Spinal cord (tissue), 10 donors: Measurements from ENCODE around the gene MYLK3. TPM values are rescaled to one million over a fixed set of nuclear protein-coding genes. Genes with fewer than 3 reads are reported as not detected.

Experiments
- DNase-seq, 6 donors: peaks; one replicate each; pipeline versions ENCODE4 v3.0.0 to v3.0.0-alpha.2; 2013 to 2015; ENCODE audit warnings: low spot score in 6 of 6, low read depth in 4 of 6
- H3K27ac ChIP-seq: one replicate; pipeline ENCODE4 v1.5.1; 2013; ENCODE audit warnings: low read depth, low read length, control low read depth
- H3K27me3 ChIP-seq: one replicate; pipeline ENCODE4 v1.6.1; 2013; ENCODE audit warnings: low read length; ENCODE audit not compliant: control insufficient read depth, insufficient read depth
- H3K36me3 ChIP-seq: one replicate; pipeline ENCODE4 v1.6.1; 2013; ENCODE audit warnings: low read length; ENCODE audit not compliant: control insufficient read depth, insufficient read depth
- H3K4me1 ChIP-seq: one replicate; pipeline ENCODE4 v1.6.1; 2013; ENCODE audit warnings: low read length; ENCODE audit not compliant: control insufficient read depth, insufficient read depth
- H3K4me3 ChIP-seq: one replicate; pipeline ENCODE4 v1.5.1; 2013; ENCODE audit warnings: low read depth, low read length, control low read depth
- H3K9me3 ChIP-seq: one replicate; pipeline ENCODE4 v1.6.1; 2013; ENCODE audit warnings: low read length; ENCODE audit not compliant: control insufficient read depth, insufficient read depth
- WGBS: methylation state at CpG from one replicate; pipeline ENCODE4 v1.1.5; 2013; ENCODE audit warnings: missing lambda C conversion rate; ENCODE audit not compliant: insufficient coverage; 5-methylcytosine and 5-hydroxymethylcytosine counted together
- polyA plus RNA-seq, 2 donors: library from polyadenylated mRNA; unstranded; fragments of 120-200 nt; gene quantifications; one replicate each; pipeline ENCODE4 v1.2.1, GENCODE V29; 2013; ENCODE audit not compliant: insufficient read length in 2 of 2
- total RNA-seq, 2 donors: library from RNA; depleted of rRNA in 1 of 2; stranded (reverse); fragments of 120-200 nt in 1 of 2; fragments of >200 nt in 1 of 2; gene quantifications; one replicate each; pipeline versions ENCODE4 v1.2.3 to v1.2.4, GENCODE V29; 2013 to 2014
- donor health status: healthy.

The MYLK3 gene
- total and polyA plus RNA-seq, 4 donors, result 4.0 to 7.3 (median 6.5) TPM

DNA sequence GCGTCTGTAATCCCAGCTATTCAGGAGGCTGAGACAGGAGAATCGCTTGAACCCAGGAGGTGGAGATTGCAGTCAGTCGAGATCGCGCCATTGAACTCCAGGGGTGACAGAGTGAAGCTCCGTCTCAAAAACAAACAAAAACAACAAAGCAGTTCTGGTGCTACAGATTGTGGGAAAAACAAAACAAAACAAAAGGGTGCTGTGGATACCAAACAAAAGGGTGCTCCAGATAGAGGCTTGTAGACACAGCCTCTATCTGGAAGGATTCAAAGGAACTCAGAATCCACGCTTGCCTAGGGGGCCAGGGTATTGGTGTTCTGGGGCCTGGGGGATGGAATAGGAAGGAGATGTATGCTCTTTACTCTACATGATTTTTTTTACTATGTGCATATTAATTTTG is 2.5 kb downstream of the MYLK3 start:
- H3K4me3 ChIP-seq, result no peak overlapping the region
- H3K27me3 ChIP-seq, result no peaks in the 10 kb centered on the region
- H3K4me1 ChIP-seq, result peaks cover 19% of the 10 kb centered on the region
- WGBS, result 20% methylated on average over 1 of the region's 7 CpGs
- no peak for DNase-seq
- no peak overlapping the region for H3K27ac ChIP-seq
- peaks cover 3% of the 10 kb centered on the region for H3K36me3 ChIP-seq
- no peaks in the 10 kb centered on the region for H3K9me3 ChIP-seq

DNA sequence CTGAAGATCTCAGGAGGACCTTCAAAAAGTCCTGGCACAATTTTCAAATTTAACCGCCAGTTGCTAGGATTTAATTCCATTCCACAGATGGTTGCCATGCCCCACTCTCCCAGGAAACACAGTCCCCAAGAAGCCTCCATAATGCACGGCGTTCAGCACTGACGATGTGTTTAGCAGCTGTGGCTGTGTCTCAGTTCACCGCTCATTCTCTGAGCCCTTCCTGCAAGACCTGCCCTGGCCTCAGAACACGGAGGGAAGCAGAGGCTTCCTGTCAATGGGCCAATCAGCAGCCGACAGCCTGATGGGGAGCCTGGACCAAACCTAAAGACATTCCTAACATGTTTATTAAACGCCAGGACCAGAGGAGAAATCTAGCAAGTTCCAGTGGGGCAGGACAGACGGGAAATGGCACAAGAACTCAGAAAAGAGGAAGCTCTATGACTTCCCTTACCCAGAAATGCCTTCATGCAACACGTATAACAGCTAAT is 4.9 kb downstream of the MYLK3 start:
- H3K27me3 ChIP-seq, result no peaks in the 10 kb centered on the region
- peak in 2 of 6 donors; percentile 47 to 54 for DNase-seq
- H3K27ac ChIP-seq, result no peak overlapping the region
- H3K4me1 ChIP-seq, result peaks cover 14% of the 10 kb centered on the region
- no peak overlapping the region for H3K4me3 ChIP-seq
- H3K36me3 ChIP-seq, result peaks cover 3% of the 10 kb centered on the region
- 31% methylated on average over 9 of the region's 10 CpGs for WGBS
- no peaks in the 10 kb centered on the region for H3K9me3 ChIP-seq

DNA sequence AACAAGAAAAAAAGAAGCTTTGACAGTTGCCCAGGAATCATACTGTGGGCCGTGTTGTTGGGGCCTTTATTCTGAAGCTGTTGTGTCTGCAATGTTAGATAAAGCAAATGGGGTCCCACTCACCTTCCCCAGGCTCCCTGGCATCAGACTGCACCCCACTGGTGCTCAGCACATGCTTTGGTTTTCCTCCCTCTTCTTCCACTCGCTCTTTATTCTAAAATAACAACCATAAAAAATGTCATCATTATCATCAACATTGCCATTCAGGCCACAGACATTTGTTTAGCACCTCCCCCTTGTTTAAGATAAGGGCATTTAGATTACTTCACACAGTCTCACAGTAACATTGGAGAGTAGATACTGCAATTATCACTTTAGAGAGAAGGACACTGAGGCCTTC is 8.2 kb downstream of the MYLK3 start:
- Histone ChIP-seq H3K27ac (no peak overlapping the region), H3K9me3 (no peaks in the 10 kb centered on the region), H3K36me3 (peaks cover 4% of the 10 kb centered on the region), H3K27me3 (no peaks in the 10 kb centered on the region), H3K4me3 (no peak overlapping the region), H3K4me1 (peaks cover 7% of the 10 kb centered on the region)
- no peak for DNase-seq
- WGBS, result no CpG with 5 or more reads among the region's 2 CpGs

DNA sequence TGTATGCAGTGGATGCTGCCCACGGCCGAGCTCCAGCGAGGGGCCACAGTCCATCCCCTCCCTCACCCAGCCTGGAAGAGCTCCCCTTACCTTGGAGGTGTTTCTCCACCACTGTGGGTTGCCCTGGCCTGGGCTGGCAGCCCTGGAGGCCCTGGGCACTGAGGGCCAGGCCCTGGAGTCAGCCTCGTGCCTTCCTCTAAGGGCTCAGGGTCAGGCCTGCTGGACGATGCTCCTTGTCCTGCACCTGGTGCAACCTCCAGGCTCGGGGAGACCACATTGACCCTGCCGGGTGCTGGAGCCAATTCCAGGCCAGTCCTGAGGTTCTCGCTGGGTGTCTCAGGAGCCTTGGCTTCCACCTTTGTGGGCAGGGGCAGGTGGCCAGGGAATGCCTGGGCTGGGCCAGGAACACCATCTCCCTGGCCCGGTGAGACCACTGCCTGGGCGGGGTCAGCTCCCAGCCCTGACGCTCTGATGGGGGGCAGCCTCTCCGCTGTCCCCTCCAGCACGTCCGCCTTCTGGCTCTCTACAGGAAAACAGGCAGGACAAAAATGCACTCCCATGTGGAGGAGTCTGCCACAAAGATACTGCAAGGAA is 10.4 kb downstream of the MYLK3 start:
- no peak for DNase-seq
- H3K4me1 ChIP-seq, result peaks cover under 1% of the 10 kb centered on the region
- H3K36me3 ChIP-seq, result peaks cover 4% of the 10 kb centered on the region
- no peaks in the 10 kb centered on the region for H3K27me3 ChIP-seq
- no peaks in the 10 kb centered on the region for H3K9me3 ChIP-seq
- H3K27ac ChIP-seq, result no peak overlapping the region
- H3K4me3 ChIP-seq, result no peak overlapping the region
- 81% methylated on average over 14 of the region's 14 CpGs for WGBS

DNA sequence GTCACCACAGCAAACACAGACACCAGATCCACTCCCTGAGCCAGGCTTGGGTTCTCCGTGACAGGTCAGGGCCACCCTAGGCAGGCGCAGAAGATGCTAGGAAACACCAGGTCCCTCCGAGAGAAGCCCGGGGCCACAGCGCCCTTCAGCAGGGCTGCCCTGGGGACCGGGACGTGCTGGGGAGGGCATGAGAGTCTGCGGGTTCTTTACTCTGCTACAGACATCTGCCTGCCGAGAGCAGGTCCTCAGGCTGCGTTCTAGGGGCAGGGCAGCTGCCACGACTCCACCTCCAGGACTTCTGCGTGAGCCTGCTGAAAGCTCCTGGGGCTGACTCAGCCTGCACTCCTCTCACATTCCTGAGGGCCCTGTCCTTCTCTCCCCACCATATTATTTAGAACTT is 11.4 kb downstream of the MYLK3 start:
- Histone ChIP-seq H3K27me3 (no peaks in the 10 kb centered on the region), H3K9me3 (no peaks in the 10 kb centered on the region), H3K36me3 (peaks cover 4% of the 10 kb centered on the region), H3K4me3 (no peak overlapping the region), H3K4me1 (no peaks in the 10 kb centered on the region), H3K27ac (no peak overlapping the region)
- WGBS, result 70% methylated on average over 12 of the region's 12 CpGs
- DNase-seq, result no peak

DNA sequence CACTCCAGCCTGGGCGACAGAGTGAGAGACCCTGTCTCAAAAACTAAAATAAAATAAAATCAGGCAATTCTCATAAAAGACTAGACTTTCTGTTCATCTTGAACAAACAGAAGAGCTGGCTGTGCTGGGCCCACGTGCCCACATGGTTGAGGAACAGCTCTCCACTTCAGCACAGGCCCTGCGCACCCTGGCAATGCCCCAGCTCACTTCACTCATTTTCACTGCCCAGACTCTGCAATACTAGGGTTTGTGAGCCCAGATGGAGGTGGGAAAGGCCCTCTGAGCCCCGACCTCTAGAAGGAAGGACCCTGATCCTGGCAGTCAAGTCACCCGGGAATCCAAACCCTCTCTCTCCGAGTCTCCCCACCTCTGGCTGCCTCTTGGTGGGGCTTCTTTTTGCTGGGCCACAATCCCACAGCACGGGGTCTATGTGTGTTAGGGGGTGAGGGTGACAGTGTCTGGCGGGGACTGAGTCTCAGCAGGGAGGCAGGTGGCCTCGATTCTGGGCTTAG is 14.8 kb downstream of the MYLK3 start:
- Histone ChIP-seq H3K9me3 (no peaks in the 10 kb centered on the region), H3K36me3 (peaks cover 8% of the 10 kb centered on the region), H3K4me3 (no peak overlapping the region), H3K27ac (no peak overlapping the region), H3K27me3 (no peaks in the 10 kb centered on the region), H3K4me1 (no peaks in the 10 kb centered on the region)
- DNase-seq, result no peak
- WGBS, result 80% methylated on average over 6 of the region's 9 CpGs

DNA sequence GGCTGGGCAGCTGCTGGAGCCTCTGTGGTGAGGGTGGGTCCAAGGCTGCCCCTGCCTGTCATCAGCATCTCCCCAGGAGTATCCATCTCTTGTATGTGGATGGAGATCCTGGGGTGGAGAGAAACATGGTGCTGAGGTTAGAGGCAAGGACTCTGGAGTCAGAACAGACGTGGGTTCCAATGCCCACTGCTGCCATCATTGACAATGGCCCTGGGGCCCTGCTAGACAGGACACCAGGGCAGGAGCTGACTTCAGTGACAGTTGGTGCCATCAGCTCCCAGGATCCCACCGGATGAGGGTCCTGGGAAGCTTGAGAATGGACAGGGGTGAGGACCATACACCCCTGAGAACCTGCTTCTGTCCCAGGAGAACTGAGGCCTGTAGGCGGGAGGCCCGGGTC is 15.6 kb downstream of the MYLK3 start:
- WGBS, result 88% methylated on average over 4 of the region's 4 CpGs
- no peak overlapping the region for H3K4me3 ChIP-seq
- H3K9me3 ChIP-seq, result no peaks in the 10 kb centered on the region
- no peaks in the 10 kb centered on the region for H3K4me1 ChIP-seq
- H3K27ac ChIP-seq, result no peak overlapping the region
- no peak for DNase-seq
- peaks cover 6% of the 10 kb centered on the region for H3K36me3 ChIP-seq
- H3K27me3 ChIP-seq, result no peaks in the 10 kb centered on the region

DNA sequence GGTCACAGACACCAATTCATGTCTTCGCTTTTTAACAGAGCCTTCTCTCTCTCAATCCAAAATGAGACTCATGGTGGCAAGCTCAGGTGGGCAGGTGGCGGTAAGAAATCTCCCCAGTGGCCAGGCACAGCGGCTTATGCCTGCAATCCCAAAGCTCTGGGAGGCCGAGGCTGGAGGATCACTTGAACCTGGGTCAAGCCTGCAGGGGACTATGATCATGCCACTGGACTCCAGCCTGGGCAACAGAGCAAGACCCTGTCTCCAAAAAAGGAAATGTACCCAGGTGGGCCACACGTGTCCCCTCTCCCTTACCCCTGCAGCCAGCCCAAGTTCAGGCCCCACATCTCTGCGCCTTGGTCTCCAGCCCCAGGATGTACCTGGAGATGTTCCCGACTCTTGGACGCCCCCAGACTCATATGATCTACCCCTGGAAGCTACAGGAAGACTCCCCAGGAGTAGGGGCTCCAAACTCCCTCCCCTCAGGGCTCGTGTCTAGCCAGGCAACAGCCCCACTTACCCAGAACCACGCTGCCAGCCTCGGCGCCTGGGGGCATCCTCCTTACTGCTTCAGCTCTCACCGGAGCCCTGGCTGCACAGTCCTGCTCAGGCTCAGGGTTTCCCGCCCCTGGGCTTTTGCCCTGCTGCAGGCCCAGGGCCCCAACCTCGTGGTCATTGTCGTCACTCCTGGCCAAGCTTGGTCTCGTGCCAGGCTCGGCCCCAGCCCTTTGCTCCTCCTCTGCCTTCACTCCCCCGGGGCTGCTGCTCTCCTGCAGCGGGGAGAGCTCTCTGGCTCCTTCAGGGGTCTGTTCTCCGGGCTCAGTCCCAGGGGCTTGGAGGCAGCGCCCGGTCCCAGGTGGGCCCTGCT is 16.2 kb downstream of the MYLK3 start:
- WGBS, result 77% methylated on average over 20 of the region's 23 CpGs
- DNase-seq, result no peak

DNA sequence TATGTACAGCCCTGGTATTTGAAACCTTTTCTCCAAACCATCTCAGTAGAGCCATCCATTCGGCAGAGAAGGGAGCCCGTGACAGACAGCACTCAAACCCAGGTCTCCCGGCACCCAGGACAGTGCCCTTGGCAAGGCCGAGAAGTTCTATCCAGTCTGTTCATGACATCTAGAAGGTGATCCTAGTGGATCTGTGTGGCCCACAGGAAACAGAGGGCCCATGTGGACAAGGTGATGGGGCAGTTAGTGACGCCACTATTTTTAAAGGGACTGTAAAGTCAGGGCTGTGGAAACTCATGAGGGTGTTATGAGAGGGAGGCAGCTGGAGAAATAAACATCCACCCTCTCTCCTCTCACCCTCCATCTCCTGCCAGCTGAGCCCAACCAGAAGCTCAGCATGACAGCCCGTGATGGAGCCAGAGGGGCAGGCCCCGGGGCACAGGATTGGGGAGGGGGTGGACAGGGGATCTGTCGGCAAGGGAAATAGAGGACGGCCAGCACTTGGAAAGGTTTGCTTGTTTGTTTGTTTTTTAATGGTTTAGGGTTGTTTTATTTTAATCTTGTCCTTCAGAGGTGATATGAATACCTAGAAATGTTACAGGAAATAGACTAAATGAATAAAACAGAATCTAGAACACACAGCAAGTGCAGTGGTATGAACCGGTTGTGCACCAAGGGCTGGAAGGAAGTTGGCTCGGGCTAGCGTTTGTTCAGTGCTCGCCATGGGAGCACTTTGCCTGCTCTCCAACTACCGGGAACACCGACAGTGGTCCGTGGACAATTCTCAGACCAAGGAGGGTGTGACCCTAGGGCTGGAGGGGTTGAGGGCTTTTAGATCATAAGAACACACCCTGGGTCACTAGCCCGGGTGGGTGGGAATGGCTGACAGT is 17.1 kb downstream of the MYLK3 start:
- DNase-seq, result no peak
- Histone ChIP-seq H3K4me1 (no peaks in the 10 kb centered on the region), H3K27me3 (no peaks in the 10 kb centered on the region), H3K9me3 (no peaks in the 10 kb centered on the region), H3K36me3 (peaks cover 4% of the 10 kb centered on the region), H3K27ac (no peak overlapping the region), H3K4me3 (no peak overlapping the region)
- 78% methylated on average over 13 of the region's 17 CpGs for WGBS

More for the DNA sequence above, 16.2 kb downstream of the MYLK3 start:
- H3K4me1 ChIP-seq, result no peaks in the 10 kb centered on the region
- H3K9me3 ChIP-seq, result no peaks in the 10 kb centered on the region
- no peaks in the 10 kb centered on the region for H3K27me3 ChIP-seq
- no peak overlapping the region for H3K27ac ChIP-seq
- peaks cover 4% of the 10 kb centered on the region for H3K36me3 ChIP-seq
- no peak overlapping the region for H3K4me3 ChIP-seq
